Lower leg skin (tissue), 4 donors: Measurements from ENCODE around the gene PFKFB4. TPM values are rescaled to one million over a fixed set of nuclear protein-coding genes. Genes with fewer than 3 reads are reported as not detected.

Source experiments
- DNase-seq, 2 donors: peaks; one replicate each; pipeline ENCODE4 v3.0.0-alpha.2; 2019; ENCODE audit warnings: low spot score in 2 of 2
- H3K4me3 ChIP-seq: fragments of 200-600 bp; sonication (generic); 2 replicates; pipeline ENCODE4 v1.5.1; 2017; ENCODE audit warnings: mild to moderate bottlenecking, low read depth; ENCODE audit not compliant: poor library complexity, severe bottlenecking
- CTCF ChIP-seq, 3 donors: fragments of 450-650 bp; IDR thresholded peaks; one replicate each; pipeline ENCODE4 v1.5.1; 2016; ENCODE audit warnings: antibody characterized with exemption in 3 of 3, mild to moderate bottlenecking in 3 of 3, moderate library complexity in 2 of 3
- POLR2A ChIP-seq, 2 donors: fragments of 450-650 bp; IDR thresholded peaks; one replicate each; pipeline ENCODE4 v1.6.1; 2016 to 2017; ENCODE audit warnings: antibody characterized with exemption in 2 of 2, mild to moderate bottlenecking in 1 of 2, moderate library complexity in 1 of 2
- WGBS, 2 donors: methylation state at CpG; one replicate each; pipeline ENCODE4 v1.1.5; 2018; 5-methylcytosine and 5-hydroxymethylcytosine counted together
- intact Hi-C: fragments of 100-400 bp; cut with DNase I; formaldehyde crosslinking; loops from one replicate; pipeline ENCODE4 v1.15.0; 2023; ENCODE audit warnings: low total_unique reads
- total RNA-seq, 4 donors: library from RNA; depleted of rRNA; stranded (reverse); fragments of >200 nt; gene quantifications; one replicate each; pipeline ENCODE4 v1.1.0, GENCODE V29; 2016

The PFKFB4 gene
- total RNA-seq, 4 donors from 2014 or later: 3.7 to 8.8 (median 6.4) TPM

- intact Hi-C loops: no loop called here
- H3K4me3 ChIP-seq: no peak overlapping the region
- TF ChIP-seq CTCF (IDR thresholded peaks at IDR 0.05): no peak
- no peak for TF ChIP-seq POLR2A (IDR thresholded peaks at IDR 0.05)
- 16 to 23% methylated on average over 5 of the region's 5 CpGs for WGBS, 2 donors
- DNase-seq: peak in 1 of 2 donors; percentile 81
Observed at GRCh38 chr3:48598323-48599076, 41.9 kb upstream of the PFKFB4 start.

- DNase-seq: no peak
- WGBS, 2 donors: 76% methylated on average over 6 of the region's 6 CpGs
- H3K4me3 ChIP-seq: no peak overlapping the region
- intact Hi-C loops: no loop called here
- TF ChIP-seq CTCF (IDR thresholded peaks at IDR 0.05) (no peak), POLR2A (IDR thresholded peaks at IDR 0.05) (no peak)
Observed at GRCh38 chr3:48597408-48597800, 40.8 kb upstream of the PFKFB4 start.

- 68 to 75% methylated on average over 7 to 8 of the region's 8 CpGs for WGBS, 2 donors
- TF ChIP-seq CTCF (IDR thresholded peaks at IDR 0.05) (no peak), POLR2A (IDR thresholded peaks at IDR 0.05) (no peak)
- no peak overlapping the region for H3K4me3 ChIP-seq
- intact Hi-C loops: no loop called here
- DNase-seq: no peak
Observed at GRCh38 chr3:48596676-48597407, 40.2 kb upstream of the PFKFB4 start.

GRCh38 chr3:48596157-48596556 lies 39.6 kb upstream of the PFKFB4 start:
- no peak for TF ChIP-seq CTCF (IDR thresholded peaks at IDR 0.05)
- intact Hi-C loops: no loop called here
- WGBS, 2 donors: 69 to 89% methylated on average over 5 of the region's 5 CpGs
- DNase-seq: no peak
- H3K4me3 ChIP-seq: no peak overlapping the region

- peak; percentile 29 to 91 for DNase-seq
- 19 to 29% methylated on average over 5 to 9 of the region's 10 CpGs for WGBS, 2 donors
- intact Hi-C loops: no loop called here
- TF ChIP-seq CTCF (IDR thresholded peaks at IDR 0.05): no peak
- TF ChIP-seq POLR2A (IDR thresholded peaks at IDR 0.05): no peak
- no peak overlapping the region for H3K4me3 ChIP-seq
Observed at GRCh38 chr3:48595526-48596121, 39.0 kb upstream of the PFKFB4 start.
